ENCODE measurements around the gene VSIR.

The VSIR gene

DNA sequence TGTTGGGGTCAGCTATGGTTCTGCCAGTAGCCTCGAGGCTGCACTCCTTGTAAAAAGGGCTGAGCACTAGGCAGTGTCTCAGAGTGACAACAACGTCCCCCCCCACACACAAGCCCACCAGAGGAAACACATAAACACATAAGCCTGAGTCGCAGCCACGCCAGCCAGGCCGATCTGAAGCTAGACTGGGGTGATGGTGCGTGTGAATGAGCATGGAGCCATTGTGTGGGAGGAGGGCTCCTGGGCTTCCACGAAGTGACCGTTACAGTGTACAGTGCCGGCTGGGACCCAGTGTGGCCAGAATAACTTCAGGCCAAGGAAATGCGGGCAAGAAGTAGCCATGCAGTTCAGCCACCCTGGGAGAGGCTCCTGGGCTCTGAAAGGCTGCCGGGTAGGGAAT lies 50.0 kb downstream of the VSIR start:
- TF ChIP-seq TEAD4 (IDR thresholded peaks at IDR 0.05) (no peak), NFIC (IDR thresholded peaks at IDR 0.05) (no peak), TCF12 (IDR thresholded peaks at IDR 0.05; ENCODE audit: low read depth) (no peak), FOXM1 (IDR thresholded peaks at IDR 0.05; ENCODE audit: borderline replicate concordance, low read depth) (no peak), REST (IDR thresholded peaks at IDR 0.05; ENCODE audit: low read depth) (no peak), EGR1 (IDR thresholded peaks at IDR 0.05) (no peak), USF1 (IDR thresholded peaks at IDR 0.05) (no peak), ZBTB7A (IDR thresholded peaks at IDR 0.05; ENCODE audit: low read depth) (no peak), EP300 (IDR thresholded peaks at IDR 0.05; ENCODE audit: borderline replicate concordance) (no peak), RAD21 (IDR thresholded peaks at IDR 0.05; ENCODE audit: low read depth) (no peak), CEBPB (IDR thresholded peaks at IDR 0.05) (no peak), MAX (IDR thresholded peaks at IDR 0.05) (no peak), TAF1 (IDR thresholded peaks at IDR 0.05; ENCODE audit: low read depth) (no peak), YY1 (IDR thresholded peaks at IDR 0.05; ENCODE audit: low read depth) (no peak), CREB1 (IDR thresholded peaks at IDR 0.05; ENCODE audit: low read depth) (no peak)

- no peak for TF ChIP-seq USF1 (IDR thresholded peaks at IDR 0.05)
- TF ChIP-seq EGR1 (IDR thresholded peaks at IDR 0.05) = no peak
- no peak for TF ChIP-seq TEAD4 (IDR thresholded peaks at IDR 0.05)
- TF ChIP-seq EP300 (IDR thresholded peaks at IDR 0.05; ENCODE audit: borderline replicate concordance) = no peak
- no peak for TF ChIP-seq YY1 (IDR thresholded peaks at IDR 0.05; ENCODE audit: low read depth)
- no peak for TF ChIP-seq REST (IDR thresholded peaks at IDR 0.05; ENCODE audit: low read depth)
- TF ChIP-seq MAX (IDR thresholded peaks at IDR 0.05) = no peak
- no peak for TF ChIP-seq FOXM1 (IDR thresholded peaks at IDR 0.05; ENCODE audit: borderline replicate concordance, low read depth)
- TF ChIP-seq ZBTB7A (IDR thresholded peaks at IDR 0.05; ENCODE audit: low read depth) = no peak
- no peak for TF ChIP-seq CEBPB (IDR thresholded peaks at IDR 0.05)
- no peak for TF ChIP-seq CREB1 (IDR thresholded peaks at IDR 0.05; ENCODE audit: low read depth)
- no peak for TF ChIP-seq RAD21 (IDR thresholded peaks at IDR 0.05; ENCODE audit: low read depth)
- no peak for TF ChIP-seq TAF1 (IDR thresholded peaks at IDR 0.05; ENCODE audit: low read depth)
- no peak for TF ChIP-seq TCF12 (IDR thresholded peaks at IDR 0.05; ENCODE audit: low read depth)
- no peak for TF ChIP-seq NFIC (IDR thresholded peaks at IDR 0.05)
Observed at GRCh38 chr10:71722849-71723248, 50.5 kb downstream of the VSIR start.

DNA sequence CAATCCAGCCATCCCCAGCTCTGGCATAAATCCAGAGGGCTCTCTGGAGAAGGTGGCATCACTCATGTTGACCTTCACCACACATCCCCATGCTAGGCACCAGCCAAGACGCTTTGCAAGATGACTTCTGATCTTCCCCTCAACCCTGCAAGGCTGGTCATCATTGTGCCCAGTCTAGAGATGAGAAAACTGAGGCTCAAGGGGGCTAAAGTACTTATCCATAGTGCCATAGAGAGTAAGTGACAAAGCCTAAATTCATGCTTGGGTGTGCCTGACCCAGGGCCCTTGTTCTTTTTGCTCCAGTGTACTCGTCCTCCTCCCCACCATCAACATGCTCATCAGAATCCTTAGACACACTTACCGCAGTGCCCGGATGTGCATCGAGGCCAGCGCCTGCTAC lies 52.0 kb downstream of the VSIR start:
- no peak for TF ChIP-seq CREB1 (IDR thresholded peaks at IDR 0.05; ENCODE audit: low read depth)
- no peak for TF ChIP-seq FOXM1 (IDR thresholded peaks at IDR 0.05; ENCODE audit: borderline replicate concordance, low read depth)
- no peak for TF ChIP-seq RAD21 (IDR thresholded peaks at IDR 0.05; ENCODE audit: low read depth)
- no peak for TF ChIP-seq YY1 (IDR thresholded peaks at IDR 0.05; ENCODE audit: low read depth)
- no peak for TF ChIP-seq TEAD4 (IDR thresholded peaks at IDR 0.05)
- TF ChIP-seq REST (IDR thresholded peaks at IDR 0.05; ENCODE audit: low read depth) = no peak
- TF ChIP-seq EGR1 (IDR thresholded peaks at IDR 0.05) = no peak
- no peak for TF ChIP-seq NFIC (IDR thresholded peaks at IDR 0.05)
- TF ChIP-seq EP300 (IDR thresholded peaks at IDR 0.05; ENCODE audit: borderline replicate concordance) = no peak
- TF ChIP-seq ZBTB7A (IDR thresholded peaks at IDR 0.05; ENCODE audit: low read depth) = no peak
- no peak for TF ChIP-seq TAF1 (IDR thresholded peaks at IDR 0.05; ENCODE audit: low read depth)
- no peak for TF ChIP-seq USF1 (IDR thresholded peaks at IDR 0.05)
- TF ChIP-seq MAX (IDR thresholded peaks at IDR 0.05) = no peak
- no peak for TF ChIP-seq TCF12 (IDR thresholded peaks at IDR 0.05; ENCODE audit: low read depth)
- TF ChIP-seq CEBPB (IDR thresholded peaks at IDR 0.05) = no peak

Measured in Ishikawa (cell line).